Measurements from ENCODE around the gene HES2.

GRCh38 chr1:6416295-6416656, 3.4 kb downstream of the HES2 start:
- TF ChIP-seq CTCF (IDR thresholded peaks at IDR 0.05): no peak
- no peak for TF ChIP-seq POLR2AphosphoS5 (IDR thresholded peaks at IDR 0.05; ENCODE audit: insufficient read depth in 1 of 2, low read depth in 1 of 2)

All from vagina (tissue), 2 donors.